IMR-90 (cell line): ENCODE measurements around the gene ATP5F1D. TPM values are rescaled to one million over a fixed set of nuclear protein-coding genes. Genes with fewer than 3 reads are reported as not detected.
A peak's percentile ranks its signal among the peaks of the same experiment; 100 is the strongest.

ENCODE experiments used
- ATAC-seq: fragments of 200-7000 bp; cut with Tn5 transposase; 2 replicates; pipeline ENCODE4 v1.9.1; 2020; ENCODE audit warnings: low read depth, mild to moderate bottlenecking, moderate library complexity
- BruUV-seq: library from RNA; stranded (reverse); fragments of 400-500 nt; replicated peaks from 2 replicates; lab custom pipeline; 2021; lab: Mats Ljungman, UMichigan
- CTCF ChIA-PET: fragments of 300-600 bp; formaldehyde crosslinking; extraction: SDS; loops from one replicate; lab custom pipeline; 2021; ENCODE audit warnings: antibody characterized with exemption; lab: Yijun Ruan, JAX
- POLR2A ChIA-PET: fragments of 300-600 bp; sonication (Branson Sonifier 250); formaldehyde crosslinking; loops from one replicate; lab custom pipeline; 2022; ENCODE audit warnings: antibody characterized with exemption; ENCODE audit not compliant: unreplicated experiment; lab: Charles Lee
- DNase-seq: peaks from one replicate; pipeline ENCODE4 v3.0.0; 2013
- H2AFZ ChIP-seq: replicated peaks from 2 replicates; pipeline ENCODE3; 2013; ENCODE audit warnings: low read length, mild to moderate bottlenecking; ENCODE audit not compliant: poor library complexity
- H2AK5ac ChIP-seq: 2 replicates; pipeline ENCODE4 v1.6.1; 2013; ENCODE audit warnings: low read depth, low read length, inconsistent platforms
- H2AK9ac ChIP-seq: replicated peaks from 2 replicates; pipeline ENCODE3; 2013; ENCODE audit warnings: mild to moderate bottlenecking, low read depth, low read length, moderate library complexity; ENCODE audit not compliant: poor library complexity
- H2BK120ac ChIP-seq: 2 replicates; pipeline ENCODE4 v1.6.1; 2013; ENCODE audit warnings: low read depth, low read length, inconsistent platforms
- H2BK15ac ChIP-seq: 3 replicates; pipeline ENCODE4 v1.6.1; 2013; ENCODE audit warnings: low read depth, low read length, inconsistent platforms
- H2BK20ac ChIP-seq: 2 replicates; pipeline ENCODE4 v1.6.1; 2013; ENCODE audit warnings: low read depth, mild to moderate bottlenecking, inconsistent platforms, low read length, moderate library complexity
- H2BK5ac ChIP-seq: 2 replicates; pipeline ENCODE4 v1.6.1; 2013; ENCODE audit warnings: mild to moderate bottlenecking, low read depth, low read length, inconsistent platforms; ENCODE audit not compliant: poor library complexity, severe bottlenecking
- H3K14ac ChIP-seq: replicated peaks from 2 replicates; pipeline ENCODE4 v1.6.1; 2013; ENCODE audit warnings: low read depth, low read length, inconsistent platforms
- H3K18ac ChIP-seq: 2 replicates; pipeline ENCODE4 v1.6.1; 2013; ENCODE audit warnings: low read depth, low read length, control low read depth
- H3K23ac ChIP-seq: 2 replicates; pipeline ENCODE4 v1.6.1; 2013; ENCODE audit warnings: low read depth, low read length, inconsistent platforms
- H3K27ac ChIP-seq: 2 replicates; pipeline ENCODE4 v1.5.1; 2013; ENCODE audit warnings: mild to moderate bottlenecking, control low read depth, low read length; ENCODE audit not compliant: insufficient read depth
- H3K27me3 ChIP-seq: 2 replicates; pipeline ENCODE4 v1.6.1; 2013; ENCODE audit warnings: low read length; ENCODE audit not compliant: control insufficient read depth, insufficient read depth
- H3K36me3 ChIP-seq: 2 replicates; pipeline ENCODE4 v1.6.1; 2013; ENCODE audit warnings: low read length, mixed read lengths; ENCODE audit not compliant: control insufficient read depth, insufficient read depth
- H3K4ac ChIP-seq: 2 replicates; pipeline ENCODE4 v1.6.1; 2013; ENCODE audit warnings: low read depth, low read length, inconsistent platforms
- H3K4me1 ChIP-seq: 2 replicates; pipeline ENCODE4 v1.6.1; 2013; ENCODE audit warnings: low read length, mixed read lengths; ENCODE audit not compliant: control insufficient read depth, insufficient read depth
- H3K4me2 ChIP-seq: 2 replicates; pipeline ENCODE4 v1.6.1; 2013; ENCODE audit warnings: low read depth, mild to moderate bottlenecking, control low read depth, low read length, moderate library complexity
- H3K4me3 ChIP-seq: 2 replicates; pipeline ENCODE4 v1.5.1; 2013; ENCODE audit warnings: low read depth, mild to moderate bottlenecking, control low read depth, low read length, moderate library complexity; ENCODE audit not compliant: insufficient read depth
- H3K56ac ChIP-seq: 2 replicates; pipeline ENCODE4 v1.6.1; 2013; ENCODE audit warnings: low read length, inconsistent platforms; ENCODE audit not compliant: insufficient read depth; ENCODE audit errors: extremely low read depth
- H3K79me1 ChIP-seq, 2 experiments: 2 replicates each; pipeline ENCODE4 v1.6.1; 2013; ENCODE audit warnings: low read length in 2 of 2, inconsistent platforms in 1 of 2, low read depth in 1 of 2
- H3K9ac ChIP-seq: 2 replicates; pipeline ENCODE4 v1.6.1; 2013; ENCODE audit warnings: low read depth, low read length, control low read depth
- H3K9me1 ChIP-seq: 2 replicates; pipeline ENCODE4 v1.6.1; 2013; ENCODE audit warnings: low read length, inconsistent platforms; ENCODE audit not compliant: insufficient read depth
- H3K9me3 ChIP-seq: 2 replicates; pipeline ENCODE4 v1.6.1; 2013; ENCODE audit warnings: low read length; ENCODE audit not compliant: control insufficient read depth, insufficient read depth
- H4K20me1 ChIP-seq: 2 replicates; pipeline ENCODE4 v1.6.1; 2013; ENCODE audit warnings: low read length, inconsistent platforms; ENCODE audit not compliant: insufficient read depth
- H4K5ac ChIP-seq: 2 replicates; pipeline ENCODE4 v1.6.1; 2013; ENCODE audit warnings: mild to moderate bottlenecking, low read depth, low read length, control low read depth
- H4K8ac ChIP-seq, 2 experiments: 2 replicates each; pipeline ENCODE4 v1.6.1; 2013; ENCODE audit warnings: low read depth in 2 of 2, low read length in 2 of 2, control low read depth in 1 of 2, inconsistent platforms in 1 of 2
- H4K91ac ChIP-seq: 2 replicates; pipeline ENCODE4 v1.6.1; 2013; ENCODE audit warnings: low read depth, low read length, inconsistent platforms; ENCODE audit not compliant: insufficient read depth
- POLR2A ChIP-seq: IDR thresholded peaks from 2 replicates; pipeline ENCODE4 v1.6.1; 2012; ENCODE audit warnings: mild to moderate bottlenecking, low read depth, low read length
- WGBS, 2 experiments: methylation state at CpG; one replicate each; pipeline versions ENCODE4 v1.1.5 to v1.1.7; 2013; ENCODE audit warnings: missing lambda C conversion rate in 2 of 2; ENCODE audit not compliant: insufficient read length in 1 of 2; ENCODE audit errors: extremely low coverage in 2 of 2; 5-methylcytosine and 5-hydroxymethylcytosine counted together
- dilution Hi-C: fragments of 300-500 bp; cut with HindIII; formaldehyde crosslinking; loops from one replicate; pipeline ENCODE4 v1.14.3; 2018; ENCODE audit warnings: low sequenced_read_pairs; ENCODE audit not compliant: unreplicated experiment
- in situ Hi-C: fragments of 300-500 bp; cut with MboI; formaldehyde crosslinking; loops from 3 replicates; pipeline ENCODE4 v1.14.3; 2019; ENCODE audit warnings: low sequenced_read_pairs, inconsistent platforms, mixed read lengths
- intact Hi-C: fragments of 100-400 bp; cut with micrococcal nuclease; formaldehyde crosslinking; loops from 2 replicates; pipeline ENCODE4 v1.10.0; 2022
- polyA plus RNA-seq, 3 experiments: library from polyadenylated mRNA; depleted of rRNA; stranded (reverse); fragments of >200 nt; gene quantifications; 2 replicates each; pipeline ENCODE4 v1.2.3, GENCODE V29; 2012; ENCODE audit warnings: low replicate concordance in 1 of 3
- total RNA-seq: library from RNA; depleted of rRNA; stranded (reverse); fragments of >200 nt; gene quantifications from 2 replicates; pipeline ENCODE4 v1.2.3, GENCODE V29; 2012
- TF ChIP-seq, protein P1 (sequence below): fragments of 150-350 bp; IDR thresholded peaks from 2 replicates; pipeline ENCODE4 v1.6.1; 2017; ENCODE audit warnings: mild to moderate bottlenecking, antibody characterized with exemption, low read length, low read depth

ATP5F1D gene
- total and polyA plus RNA-seq, 2 of the 4 experiments (the other 2 are of a cell fraction): 7.3 to 140 TPM

DNA sequence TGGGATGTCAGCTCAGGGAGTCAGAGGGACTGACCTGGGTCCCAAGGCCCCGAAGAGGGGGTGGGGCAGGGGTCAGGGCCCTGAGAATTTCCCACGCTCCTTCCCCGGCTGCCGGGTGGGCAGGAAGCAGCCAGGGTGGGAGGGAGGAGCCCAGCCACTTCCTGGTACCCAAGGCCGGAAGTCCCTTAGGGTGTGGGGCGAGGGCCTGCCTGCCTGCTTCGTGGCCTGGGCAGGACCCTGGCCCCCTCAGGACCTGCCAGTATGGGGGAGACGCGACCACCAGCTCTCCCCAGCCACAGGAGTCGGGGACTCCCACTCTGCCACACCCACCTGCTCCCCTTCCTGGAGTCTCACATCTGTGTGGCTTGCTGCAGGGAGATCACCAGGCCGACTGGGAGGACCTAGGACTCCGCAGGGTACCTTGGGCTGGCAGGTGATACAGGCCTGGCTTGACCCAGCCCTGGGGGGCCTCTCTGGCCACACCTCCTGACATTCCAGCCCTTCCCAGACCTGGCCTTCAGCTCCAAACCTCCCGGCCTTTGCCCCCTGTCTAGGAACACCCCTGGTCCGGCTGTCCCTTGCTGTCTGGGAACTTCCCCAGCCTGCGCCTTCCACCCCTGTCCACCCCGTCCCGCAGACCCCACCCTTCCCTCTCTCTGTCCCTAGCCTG, 17.8 kb downstream of the ATP5F1D start:
- H3K4me2 ChIP-seq: no peak overlapping the region
- H3K27ac ChIP-seq: peak overlapping the region; percentile 65
- no peak overlapping the region for H3K23ac ChIP-seq
- peaks cover 52% of the 10 kb centered on the region for H3K4me1 ChIP-seq
- in situ Hi-C loops (no loop called here), dilution Hi-C loops (no loop called here), intact Hi-C loops (no loop called here)
- H3K27me3 ChIP-seq: no peaks in the 10 kb centered on the region
- H2AK5ac ChIP-seq: peak overlapping the region; percentile 86; the same call in 1 of the 2 replicates
- peak; percentile 3 for ATAC-seq
- TF ChIP-seq, protein P1, sequence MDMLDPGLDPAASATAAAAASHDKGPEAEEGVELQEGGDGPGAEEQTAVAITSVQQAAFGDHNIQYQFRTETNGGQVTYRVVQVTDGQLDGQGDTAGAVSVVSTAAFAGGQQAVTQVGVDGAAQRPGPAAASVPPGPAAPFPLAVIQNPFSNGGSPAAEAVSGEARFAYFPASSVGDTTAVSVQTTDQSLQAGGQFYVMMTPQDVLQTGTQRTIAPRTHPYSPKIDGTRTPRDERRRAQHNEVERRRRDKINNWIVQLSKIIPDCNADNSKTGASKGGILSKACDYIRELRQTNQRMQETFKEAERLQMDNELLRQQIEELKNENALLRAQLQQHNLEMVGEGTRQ: no peak; the same call in 1 of the 2 replicates
- peak; percentile 69; the same call in 1 of the 2 replicates for TF ChIP-seq POLR2A
- H2BK15ac ChIP-seq: no peak overlapping the region
- POLR2A ChIA-PET: no interaction called here
- peak overlapping the region in 1 of 2 experiments; percentile 57; a peak in 3 of 4 replicates for H4K8ac ChIP-seq
- peak overlapping the region; percentile 61 for H2AFZ ChIP-seq
- H3K14ac ChIP-seq: peak overlapping the region; percentile 68; the same call in 1 of the 2 replicates
- H2AK9ac ChIP-seq: peak overlapping the region; percentile 93
- H3K36me3 ChIP-seq: peaks cover 43% of the 10 kb centered on the region
- H4K91ac ChIP-seq: peak overlapping the region; percentile 13
- H3K79me1 ChIP-seq: peaks cover 0 to 68% of the 10 kb centered on the region in 2 experiments; a peak in 2 of 4 replicates
- H3K56ac ChIP-seq: no peak overlapping the region
- peak; percentile 51 for DNase-seq
- H4K20me1 ChIP-seq: peaks cover 60% of the 10 kb centered on the region
- H4K5ac ChIP-seq: 0 out of 2 replicates have a peak overlapping the region, but pooled peaks have one; percentile 25
- H2BK120ac ChIP-seq: no peak overlapping the region
- CTCF ChIA-PET: interaction anchor here (1.4 kb wide), 1 partner anchor 15 kb away, joined by 5 read pairs; no protein-coding TSS in a partner anchor
- H2BK20ac ChIP-seq: no peak overlapping the region
- H3K9me1 ChIP-seq: peaks cover 3% of the 10 kb centered on the region; the same call in 1 of the 2 replicates
- no peaks in the 10 kb centered on the region for H3K9me3 ChIP-seq
- H3K9ac ChIP-seq: no peak overlapping the region
- H3K18ac ChIP-seq: no peak overlapping the region
- peak overlapping the region; percentile 78 for H2BK5ac ChIP-seq
- H3K4ac ChIP-seq: peak overlapping the region; percentile 50
- no peak overlapping the region for H3K4me3 ChIP-seq
- no TSS peak for BruUV-seq
- WGBS, 2 experiments: 50% methylated on average over 2 of the region's 17 CpGs; no CpG with 5 or more reads in 1 of the 2 experiments
